HG02938 (cell line): Measurements from ENCODE around the gene WNT8A.

Experiments used
- ATAC-seq: cut with Tn5 transposase; IDR thresholded peaks from one replicate; pipeline ENCODE4 v1.9.1; 2021; ENCODE audit warnings: mild to moderate bottlenecking, moderate library complexity; ENCODE audit not compliant: unreplicated experiment

The WNT8A gene

DNA sequence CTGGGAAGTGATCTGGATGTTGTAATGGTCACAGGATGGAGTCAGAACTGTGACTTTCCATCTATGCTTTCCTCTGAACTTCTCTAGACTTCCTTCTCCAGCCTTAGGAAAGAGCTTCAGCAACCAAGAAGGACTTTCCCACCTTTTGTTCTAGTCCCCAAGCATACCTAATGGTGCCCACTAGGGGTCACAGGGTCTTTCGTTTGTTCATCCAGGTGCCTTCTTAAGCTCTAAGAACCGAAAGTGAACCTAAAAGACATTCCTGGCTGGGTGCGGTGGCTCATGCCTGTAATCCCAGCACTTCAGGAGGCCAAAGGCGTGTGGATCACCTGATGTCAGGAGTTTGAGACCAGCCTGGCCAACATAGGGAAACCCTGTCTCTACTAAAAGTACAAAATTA, 1.8 kb upstream of the WNT8A start:
- no peak for ATAC-seq

DNA sequence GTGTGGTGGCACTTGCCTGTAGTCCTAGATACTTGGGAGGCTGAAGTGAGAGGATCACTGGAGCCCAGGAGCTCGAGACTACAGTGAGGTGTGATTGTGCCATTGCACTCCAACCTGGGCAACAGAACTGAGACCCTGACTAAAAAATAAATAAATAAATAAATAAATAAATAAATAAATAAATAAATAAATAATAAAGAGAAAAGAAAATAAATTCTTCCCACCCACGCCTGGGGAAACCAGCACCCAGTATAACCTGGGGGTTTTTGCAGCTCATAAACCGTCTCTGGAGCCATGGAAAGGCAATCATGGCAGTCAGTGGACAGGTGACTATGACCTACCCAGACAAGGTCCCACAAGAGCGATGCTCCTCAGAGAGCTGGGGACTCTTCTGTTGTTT, 7.9 kb downstream of the WNT8A start:
- no peak for ATAC-seq

GRCh38 chr5:138092301-138092700, 8.5 kb downstream of the WNT8A start:
- ATAC-seq, result no peak

DNA sequence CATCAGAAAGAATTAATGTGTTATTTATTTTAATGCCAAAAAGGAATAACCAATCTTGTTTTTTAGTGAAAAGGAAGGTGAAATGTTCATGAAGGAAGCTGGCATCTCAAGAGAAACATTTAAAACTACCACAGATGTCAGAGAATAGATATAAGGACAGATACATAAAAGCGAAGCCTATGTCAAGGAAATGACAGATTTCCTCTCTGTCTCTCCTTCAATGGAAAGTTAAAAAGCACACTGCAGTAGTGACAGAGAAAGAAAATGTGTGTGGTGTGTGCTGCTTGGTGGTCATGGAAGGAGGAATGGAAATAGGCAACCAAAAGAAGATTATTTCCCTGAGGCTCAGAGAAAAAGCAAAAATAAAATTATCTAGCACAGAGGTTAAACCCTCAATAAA, 9.2 kb downstream of the WNT8A start:
- no peak for ATAC-seq

DNA sequence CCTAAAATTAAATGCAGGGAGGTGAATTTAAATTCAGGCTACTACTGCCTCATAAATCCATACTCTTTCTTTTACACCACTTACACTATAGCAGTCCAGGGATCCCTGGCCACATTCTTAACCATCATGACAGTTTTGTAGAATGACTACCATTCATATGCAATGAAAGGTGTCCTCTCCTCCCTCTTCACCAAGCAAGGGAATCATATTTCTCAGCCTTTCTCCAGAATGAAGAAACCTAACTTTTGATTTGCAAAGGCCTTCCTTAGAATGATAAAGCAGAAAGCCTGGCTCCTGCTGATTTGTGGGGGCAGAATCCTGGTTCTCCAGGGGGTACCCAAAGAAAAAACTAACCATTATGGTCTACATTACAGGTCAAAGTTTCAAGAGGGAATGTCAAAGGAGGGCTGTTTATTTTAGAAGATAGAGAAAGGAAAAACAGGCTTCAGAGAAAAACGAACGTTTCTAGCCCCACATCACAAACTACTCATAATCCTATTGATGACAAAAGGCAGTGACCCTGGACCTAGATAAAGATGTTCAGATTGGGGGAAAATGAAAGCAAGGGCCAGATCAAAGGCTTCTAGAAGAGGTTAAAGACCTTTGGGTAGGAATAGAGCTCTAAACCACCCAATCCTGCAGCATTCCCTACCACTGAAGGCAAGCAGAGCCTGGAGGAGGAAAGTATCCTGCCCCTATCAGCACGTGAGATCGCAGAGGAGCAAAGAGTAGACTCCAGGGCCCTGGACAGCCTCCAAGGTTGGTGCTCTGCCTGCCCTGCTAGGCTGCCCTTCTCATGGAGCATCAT, 11.5 kb downstream of the WNT8A start:
- no peak for ATAC-seq

DNA sequence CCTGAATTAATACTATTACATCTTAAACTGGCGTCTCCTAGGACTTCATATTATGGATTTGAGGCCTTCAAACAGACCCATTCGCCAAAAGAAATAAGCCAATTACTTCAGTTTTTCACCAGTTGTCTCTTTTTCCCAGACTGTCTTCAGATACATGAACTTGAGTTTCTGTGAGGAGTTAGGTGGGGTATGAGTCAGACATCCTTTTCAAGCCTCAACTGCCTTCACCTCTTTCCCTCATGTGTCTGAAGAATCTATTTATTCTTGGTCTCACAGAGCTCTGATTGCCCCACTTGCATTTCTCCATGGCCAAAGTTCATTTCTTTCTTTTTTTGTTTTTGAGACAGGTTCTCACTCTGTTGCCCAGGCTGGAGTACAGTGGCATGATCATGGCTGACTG, 12.5 kb downstream of the WNT8A start:
- ATAC-seq, result no peak

- no peak for ATAC-seq
Measured at GRCh38 chr5:138096997-138097828, 13.4 kb downstream of the WNT8A start.

- no peak for ATAC-seq
Measured at GRCh38 chr5:138102454-138103318, 18.9 kb downstream of the WNT8A start.

DNA sequence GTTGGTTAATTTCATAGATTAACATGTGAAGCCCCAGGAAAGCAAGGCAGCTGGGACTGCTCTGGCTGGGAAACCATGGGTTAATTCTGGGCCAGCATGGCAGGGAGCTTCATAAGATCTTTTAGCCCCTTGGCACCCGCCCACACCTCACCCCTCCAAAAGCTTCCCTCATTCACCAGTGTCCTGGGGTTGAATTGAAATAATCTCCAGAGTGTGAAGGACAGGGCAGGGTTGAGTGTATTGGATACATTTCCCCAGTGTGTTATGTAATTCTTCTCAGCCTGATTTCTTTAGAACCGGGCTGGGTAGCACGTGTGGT, 19.4 kb downstream of the WNT8A start:
- ATAC-seq, result no peak

- no peak for ATAC-seq
Measured at GRCh38 chr5:138105709-138106108, 21.9 kb downstream of the WNT8A start.

DNA sequence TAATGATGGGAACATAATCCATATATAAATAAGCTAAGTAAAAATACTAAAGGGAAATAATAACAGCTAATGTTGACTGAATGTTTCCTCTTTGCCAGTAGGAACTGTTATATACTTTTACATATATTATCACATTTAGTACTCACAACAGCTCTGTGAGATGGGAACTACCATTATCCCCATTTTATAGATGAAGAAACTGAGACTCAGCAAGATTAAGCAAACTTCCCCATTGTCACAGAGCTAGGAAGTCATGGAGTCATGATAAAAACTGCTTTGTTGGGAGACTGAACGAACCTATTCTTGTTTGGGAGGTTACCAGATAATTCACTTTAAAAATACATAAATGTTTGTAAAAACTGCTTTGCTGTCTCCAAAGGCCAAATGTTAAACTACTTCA, 23.4 kb downstream of the WNT8A start:
- ATAC-seq, result no peak

DNA sequence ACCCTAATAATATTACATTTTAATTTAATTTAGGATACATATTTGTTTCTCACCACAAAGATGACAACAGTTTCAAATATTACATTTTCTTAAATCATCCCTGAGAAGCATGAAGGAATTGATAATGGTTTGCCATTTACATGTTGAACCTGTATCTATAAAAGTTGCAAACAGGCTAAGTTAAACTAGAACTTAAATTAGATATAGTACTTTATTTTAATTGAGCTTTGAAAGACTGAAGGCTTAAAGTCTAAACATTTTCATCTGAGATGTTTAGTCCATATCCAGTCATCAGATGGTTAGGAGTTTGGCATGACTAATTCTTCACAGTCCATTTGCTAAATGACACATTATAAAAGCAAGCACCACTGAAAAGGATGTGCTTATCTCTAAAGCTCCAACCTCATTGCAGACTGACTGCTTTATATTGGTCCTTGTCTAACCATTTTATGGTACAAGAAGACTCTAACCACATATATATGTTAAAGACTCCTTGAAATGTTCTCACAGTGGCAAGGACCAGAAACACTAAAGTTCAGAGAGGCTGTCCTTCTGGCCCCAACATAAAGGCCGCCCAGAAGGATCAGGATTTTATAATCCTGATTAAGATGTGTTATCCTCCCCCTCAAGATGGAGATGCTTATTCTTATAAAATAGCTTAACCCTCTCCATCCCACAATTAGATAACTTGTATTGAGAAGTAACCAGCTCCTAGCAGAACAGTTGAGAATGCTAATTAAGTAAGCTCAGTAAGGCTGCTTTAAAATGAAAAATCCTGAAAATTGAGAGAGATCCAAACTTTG, 25.8 kb downstream of the WNT8A start:
- no peak for ATAC-seq

- ATAC-seq, result no peak
Measured at GRCh38 chr5:138110266-138110963, 26.6 kb downstream of the WNT8A start.

GRCh38 chr5:138111181-138111580, 27.3 kb downstream of the WNT8A start:
- no peak for ATAC-seq

DNA sequence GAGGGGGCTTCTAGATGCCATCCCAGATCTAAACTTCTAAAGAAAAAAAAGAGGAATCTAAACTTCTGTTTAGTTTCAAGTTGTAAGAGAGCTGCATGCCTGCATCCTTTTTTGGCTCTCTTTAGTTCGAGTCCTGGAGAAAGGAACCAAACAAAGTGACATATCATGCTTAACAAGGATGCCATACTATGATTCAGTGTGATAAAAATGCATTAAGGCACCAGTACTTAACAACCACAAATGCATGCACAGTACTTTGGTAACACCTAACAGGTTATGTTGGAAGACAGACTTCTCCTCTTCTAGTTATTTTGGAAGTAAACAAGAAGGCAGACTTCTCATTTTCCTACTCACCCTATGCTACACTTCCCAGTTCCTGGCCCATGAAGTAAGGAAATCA, 28.1 kb downstream of the WNT8A start:
- ATAC-seq, result no peak

DNA sequence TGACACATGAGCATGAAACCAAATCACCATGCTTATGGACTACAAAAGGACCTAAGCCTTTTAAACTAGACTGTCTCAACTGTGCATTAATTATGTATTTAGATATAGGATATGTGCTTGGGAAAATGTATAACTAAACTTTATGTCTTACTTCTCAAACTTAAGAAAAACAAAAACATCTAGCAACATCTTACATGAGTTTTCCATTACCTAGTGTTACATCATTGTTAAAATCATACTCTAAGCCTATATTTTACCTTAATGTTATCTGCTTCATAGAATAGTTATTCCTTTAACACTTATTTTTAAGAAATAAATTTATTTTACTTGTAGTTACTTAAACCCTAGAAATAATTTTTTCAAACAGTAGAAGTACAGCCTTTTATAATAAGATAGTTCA, 31.4 kb downstream of the WNT8A start:
- ATAC-seq, result no peak

DNA sequence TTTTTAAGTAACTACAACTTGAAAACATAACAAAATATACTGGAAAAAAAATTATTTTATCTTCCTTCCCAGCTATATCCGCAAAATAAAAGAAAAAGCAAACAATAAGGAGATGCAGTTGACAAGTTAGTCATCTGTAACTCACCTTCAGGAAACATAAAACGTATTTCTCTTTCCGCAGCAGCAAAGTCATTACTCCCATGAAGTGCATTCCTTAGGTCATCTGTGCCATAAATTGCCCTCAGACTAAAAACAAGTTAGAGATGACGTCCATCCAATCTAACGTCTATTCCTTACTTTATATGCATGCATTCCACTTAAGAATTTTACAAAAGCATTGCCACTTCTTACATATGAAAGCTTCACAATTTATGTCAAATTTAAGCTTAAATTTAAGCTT, 44.5 kb downstream of the WNT8A start:
- no peak for ATAC-seq

DNA sequence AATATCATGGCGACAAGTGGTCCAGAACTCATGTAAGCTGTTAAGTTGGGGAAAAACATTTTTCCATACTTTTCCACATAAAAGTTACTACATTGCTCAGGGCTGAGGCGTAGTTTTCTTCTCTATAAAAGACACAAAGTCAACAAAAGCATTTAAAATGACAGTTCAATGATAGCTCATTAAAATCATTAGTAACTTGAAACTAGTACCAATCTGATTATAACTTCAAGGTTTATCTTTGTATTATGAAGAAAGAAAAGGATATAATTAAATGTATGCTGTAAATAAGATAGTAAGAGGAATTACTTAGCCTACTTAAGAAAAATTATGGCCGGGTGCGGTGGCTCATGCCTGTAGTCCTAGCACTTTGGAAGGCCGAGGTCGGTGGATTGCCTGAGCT, 45.5 kb downstream of the WNT8A start:
- ATAC-seq, result no peak

GRCh38 chr5:138132543-138132942, 48.7 kb downstream of the WNT8A start:
- no peak for ATAC-seq
